Loucy (cell line): Measurements from ENCODE around the gene AMACR.
"Not testable (repeated sequence)": the region's sequence is repeated elsewhere in the genome, so short reads cannot be mapped to it uniquely, and the experiment has no call there.

ENCODE experiments used
- H2AFZ ChIP-seq: fragments of 200-600 bp; sonication (generic); 2 replicates; pipeline ENCODE4 v1.6.0; 2016; ENCODE audit warnings: antibody characterized with exemption, mild to moderate bottlenecking, low read length, moderate library complexity
- H3F3A ChIP-seq: fragments of 200-600 bp; 2 replicates; pipeline ENCODE4 v1.6.0; 2016; ENCODE audit warnings: antibody characterized with exemption, low read depth, mild to moderate bottlenecking
- H3K27me3 ChIP-seq: fragments of 200-600 bp; sonication (generic); 2 replicates; pipeline ENCODE4 v1.6.1; 2014; ENCODE audit warnings: low read length, mild to moderate bottlenecking; ENCODE audit not compliant: insufficient read depth, poor library complexity, severe bottlenecking
- H3K36me3 ChIP-seq: fragments of 200-600 bp; sonication (generic); 2 replicates; pipeline ENCODE4 v1.6.1; 2016; ENCODE audit warnings: low read length; ENCODE audit not compliant: insufficient read depth
- H3K4me1 ChIP-seq: fragments of 200-600 bp; sonication (generic); 2 replicates; pipeline ENCODE4 v1.5.1; 2014; ENCODE audit warnings: low read length, mild to moderate bottlenecking; ENCODE audit not compliant: insufficient read depth, poor library complexity, severe bottlenecking
- H3K4me2 ChIP-seq: fragments of 200-600 bp; sonication (generic); 2 replicates; pipeline ENCODE4 v1.6.0; 2014; ENCODE audit warnings: antibody characterized with exemption, low read length, low read depth, mild to moderate bottlenecking; ENCODE audit not compliant: poor library complexity, severe bottlenecking
- H3K4me3 ChIP-seq: fragments of 200-600 bp; sonication (generic); 2 replicates; pipeline ENCODE4 v1.5.1; 2014; ENCODE audit warnings: low read length, mild to moderate bottlenecking, mixed read lengths; ENCODE audit not compliant: poor library complexity, severe bottlenecking
- H3K79me2 ChIP-seq: fragments of 200-600 bp; sonication (generic); 2 replicates; pipeline ENCODE4 v1.6.1; 2014; ENCODE audit warnings: low read length; ENCODE audit not compliant: insufficient read depth
- H3K9ac ChIP-seq: fragments of 200-600 bp; sonication (generic); 2 replicates; pipeline ENCODE4 v1.6.0; 2014; ENCODE audit warnings: mild to moderate bottlenecking, low read depth, low read length, moderate library complexity; ENCODE audit not compliant: poor library complexity, severe bottlenecking
- H3K9me2 ChIP-seq: fragments of 200-600 bp; sonication (generic); replicated peaks from 2 replicates; pipeline ENCODE4 v1.6.1; 2016; ENCODE audit warnings: low read depth, low read length, mixed read lengths
- H3K9me3 ChIP-seq: fragments of 200-600 bp; sonication (generic); 2 replicates; pipeline ENCODE4 v1.6.1; 2014; ENCODE audit warnings: mild to moderate bottlenecking, antibody characterized with exemption, low read length, low read depth; ENCODE audit not compliant: insufficient read depth
- H4K20me1 ChIP-seq: fragments of 200-600 bp; sonication (generic); 2 replicates; pipeline ENCODE4 v1.6.0; 2014; ENCODE audit warnings: antibody characterized with exemption, low read length, mild to moderate bottlenecking; ENCODE audit not compliant: insufficient read depth, poor library complexity, severe bottlenecking
- CTCF ChIP-seq: fragments of 200-600 bp; sonication (generic); conservative IDR thresholded peaks from 2 replicates; pipeline ENCODE4 v1.5.1; 2014; ENCODE audit warnings: mild to moderate bottlenecking, antibody characterized with exemption, low read length
- EZH2phosphoT487 ChIP-seq: fragments of 200-600 bp; IDR thresholded peaks from 2 replicates; pipeline ENCODE4 v1.6.1; 2018; ENCODE audit warnings: antibody characterized with exemption, mild to moderate bottlenecking, moderate library complexity, borderline replicate concordance

Gene AMACR

GRCh38 chr5:34034534-34035327 lies 26.9 kb upstream of the AMACR start:
- Histone ChIP-seq H3K4me2 (no peak overlapping the region), H3K9me2 (no peaks in the 10 kb centered on the region), H3K9me3 (no peaks in the 10 kb centered on the region), H4K20me1 (no peaks in the 10 kb centered on the region), H3K4me1 (no peaks in the 10 kb centered on the region), H3F3A (no peaks in the 10 kb centered on the region), H3K27me3 (no peaks in the 10 kb centered on the region), H3K36me3 (peaks cover 22% of the 10 kb centered on the region; the same call in 1 of the 2 replicates), H3K9ac (no peak overlapping the region), H3K79me2 (no peaks in the 10 kb centered on the region), H3K4me3 (no peak overlapping the region), H2AFZ (no peak overlapping the region)
- TF ChIP-seq EZH2phosphoT487: no peak
- no peak for TF ChIP-seq CTCF

- Histone ChIP-seq H3K79me2 (no peaks in the 10 kb centered on the region), H3K4me1 (no peaks in the 10 kb centered on the region), H3K4me3 (no peak overlapping the region), H3K9me3 (no peaks in the 10 kb centered on the region), H2AFZ (no peak overlapping the region), H3K9ac (no peak overlapping the region), H3F3A (no peaks in the 10 kb centered on the region), H4K20me1 (no peaks in the 10 kb centered on the region), H3K9me2 (no peaks in the 10 kb centered on the region), H3K27me3 (no peaks in the 10 kb centered on the region), H3K36me3 (peaks cover 27% of the 10 kb centered on the region; the same call in 1 of the 2 replicates), H3K4me2 (no peak overlapping the region)
- TF ChIP-seq CTCF (no peak), EZH2phosphoT487 (no peak)
Measured at GRCh38 chr5:34031966-34032365, 24.1 kb upstream of the AMACR start.

- Histone ChIP-seq H2AFZ (no peak overlapping the region), H3K9me3 (no peaks in the 10 kb centered on the region), H3K27me3 (no peaks in the 10 kb centered on the region), H3K4me2 (no peak overlapping the region), H3F3A (no peaks in the 10 kb centered on the region), H3K9ac (no peak overlapping the region), H3K9me2 (no peaks in the 10 kb centered on the region), H3K79me2 (no peaks in the 10 kb centered on the region), H3K4me3 (no peak overlapping the region), H4K20me1 (no peaks in the 10 kb centered on the region), H3K36me3 (peaks cover 31% of the 10 kb centered on the region; the same call in 1 of the 2 replicates), H3K4me1 (no peaks in the 10 kb centered on the region)
- TF ChIP-seq EZH2phosphoT487 (no peak), CTCF (no peak)
Measured at GRCh38 chr5:34031117-34031516, 23.3 kb upstream of the AMACR start.

- H3K4me2 ChIP-seq, H2AFZ ChIP-seq, H3K4me3 ChIP-seq, H4K20me1 ChIP-seq, H3K27me3 ChIP-seq, H3F3A ChIP-seq, H3K9me2 ChIP-seq, H3K4me1 ChIP-seq, H3K9me3 ChIP-seq, H3K9ac ChIP-seq, H3K79me2 ChIP-seq: not testable (repeated sequence)
- H3K36me3 ChIP-seq: peaks cover 34% of the 10 kb centered on the region; the same call in 1 of the 2 replicates
Measured at GRCh38 chr5:34030585-34030984, 22.7 kb upstream of the AMACR start.
